Stimulated activated CD8-positive, alpha-beta memory T cell treated with anti-CD3 and anti-CD28 coated beads, Interleukin-4, amount 100 ng/mL, for 24 hours (primary cell): ENCODE results near the gene LSP1.
A peak's percentile ranks its signal among the peaks of the same experiment; 100 is the strongest.
"Not testable (repeated sequence)": the region's sequence is repeated elsewhere in the genome, so short reads cannot be mapped to it uniquely, and the experiment has no call there.

Experiments used
- DNase-seq: peaks from one replicate; pipeline ENCODE4 v3.0.0-alpha.2; 2020; ENCODE audit warnings: low read depth

Gene LSP1, protein sequence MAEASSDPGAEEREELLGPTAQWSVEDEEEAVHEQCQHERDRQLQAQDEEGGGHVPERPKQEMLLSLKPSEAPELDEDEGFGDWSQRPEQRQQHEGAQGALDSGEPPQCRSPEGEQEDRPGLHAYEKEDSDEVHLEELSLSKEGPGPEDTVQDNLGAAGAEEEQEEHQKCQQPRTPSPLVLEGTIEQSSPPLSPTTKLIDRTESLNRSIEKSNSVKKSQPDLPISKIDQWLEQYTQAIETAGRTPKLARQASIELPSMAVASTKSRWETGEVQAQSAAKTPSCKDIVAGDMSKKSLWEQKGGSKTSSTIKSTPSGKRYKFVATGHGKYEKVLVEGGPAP

DNA sequence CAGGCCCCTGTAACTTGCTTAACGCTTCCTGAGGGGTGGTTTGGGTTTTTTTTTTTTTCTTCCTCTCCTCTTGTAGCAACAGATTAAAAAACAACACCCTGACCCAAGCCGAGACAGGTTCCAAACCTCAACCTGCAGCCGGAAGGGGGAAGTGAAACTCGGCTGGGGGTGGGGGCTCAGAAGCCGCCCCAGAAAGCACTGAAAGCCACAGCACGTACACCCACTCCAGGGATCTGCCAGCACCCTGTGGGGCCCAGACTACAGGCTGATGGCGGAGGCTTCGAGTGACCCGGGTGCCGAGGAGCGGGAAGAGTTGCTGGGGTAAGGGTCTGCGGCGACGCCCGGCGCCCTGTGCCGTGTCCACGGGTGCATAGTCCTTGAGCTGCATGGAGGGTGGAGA is at the start of gene LSP1:
Gene LSP1 (plus strand): TSS at position 208 of the 400 bp plus-strand sequence. CDS start 61 bp downstream, at position 269.
- DNase-seq: peak; percentile 79

DNA sequence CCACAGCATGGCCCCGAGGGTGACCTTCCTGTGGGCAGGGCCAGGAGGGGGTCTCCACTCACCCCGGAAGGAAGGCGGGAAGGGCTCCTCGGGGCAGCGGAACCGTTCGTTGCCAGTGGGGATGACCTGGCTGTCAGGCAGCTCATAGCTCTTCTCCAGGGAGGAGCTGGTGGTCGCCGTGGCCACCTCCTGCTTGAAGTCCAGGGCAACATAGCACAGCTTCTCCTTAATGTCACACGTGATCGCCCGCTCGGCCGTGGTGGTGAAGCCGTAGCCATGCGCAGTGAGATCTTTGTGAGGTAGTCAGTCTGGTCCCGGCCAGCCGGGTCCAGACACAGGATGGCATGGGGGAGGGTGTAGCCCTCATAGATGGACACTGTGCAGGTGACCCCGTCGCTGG is 49.6 kb upstream of the LSP1 start:
- no peak for DNase-seq

DNA sequence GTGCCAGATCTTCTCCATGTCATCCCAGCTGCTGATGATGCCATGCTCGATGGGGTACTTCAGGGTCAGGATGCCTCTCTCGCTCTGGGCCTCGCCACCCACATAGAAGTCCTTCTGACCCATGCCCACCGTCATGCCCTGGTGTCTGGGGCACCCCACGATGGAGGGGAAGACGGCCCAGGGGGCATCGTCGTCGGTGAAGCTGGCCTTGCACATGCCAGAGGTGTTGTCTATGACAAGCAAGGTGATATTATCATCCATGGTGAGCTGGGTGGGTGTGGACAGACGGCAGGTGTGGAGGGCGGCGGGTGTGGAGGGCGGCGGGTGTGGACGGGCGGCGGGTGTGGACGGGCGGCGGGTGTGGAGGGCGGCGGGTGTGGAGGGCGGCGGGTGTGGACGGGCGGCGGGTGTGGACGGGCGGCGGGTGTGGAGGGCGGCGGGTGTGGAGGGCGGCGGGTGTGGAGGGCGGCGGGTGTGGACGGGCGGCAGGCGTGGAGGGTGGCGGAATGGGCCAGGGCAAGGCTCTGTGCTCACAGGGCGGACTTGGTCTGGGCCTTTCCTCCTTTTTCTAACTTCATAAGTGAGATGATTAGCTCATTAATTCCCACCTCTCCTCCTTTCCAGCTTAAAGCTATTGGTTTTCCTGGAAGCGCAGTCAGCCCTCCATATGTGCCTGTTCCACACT is 48.9 kb upstream of the LSP1 start:
- not testable (repeated sequence) for DNase-seq

DNA sequence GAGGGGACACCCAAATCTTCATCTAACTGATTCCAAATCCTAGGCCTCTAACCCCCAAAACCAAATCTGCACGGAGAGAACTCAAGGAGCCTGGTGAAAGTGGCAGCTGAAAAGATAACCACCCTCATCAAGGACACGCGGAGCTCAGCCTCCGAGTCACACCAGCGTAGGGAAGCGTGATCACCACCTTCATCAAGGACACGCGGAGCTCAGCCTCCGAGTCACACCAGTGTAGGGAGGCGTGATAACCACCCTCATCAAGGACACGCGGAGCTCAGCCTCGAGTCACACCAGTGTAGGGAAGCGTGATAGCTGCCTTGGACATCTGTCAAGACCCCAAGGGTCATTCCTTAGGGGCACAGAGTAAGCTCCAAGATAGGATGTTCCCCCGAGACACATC is 47.4 kb upstream of the LSP1 start:
- DNase-seq: no peak

DNA sequence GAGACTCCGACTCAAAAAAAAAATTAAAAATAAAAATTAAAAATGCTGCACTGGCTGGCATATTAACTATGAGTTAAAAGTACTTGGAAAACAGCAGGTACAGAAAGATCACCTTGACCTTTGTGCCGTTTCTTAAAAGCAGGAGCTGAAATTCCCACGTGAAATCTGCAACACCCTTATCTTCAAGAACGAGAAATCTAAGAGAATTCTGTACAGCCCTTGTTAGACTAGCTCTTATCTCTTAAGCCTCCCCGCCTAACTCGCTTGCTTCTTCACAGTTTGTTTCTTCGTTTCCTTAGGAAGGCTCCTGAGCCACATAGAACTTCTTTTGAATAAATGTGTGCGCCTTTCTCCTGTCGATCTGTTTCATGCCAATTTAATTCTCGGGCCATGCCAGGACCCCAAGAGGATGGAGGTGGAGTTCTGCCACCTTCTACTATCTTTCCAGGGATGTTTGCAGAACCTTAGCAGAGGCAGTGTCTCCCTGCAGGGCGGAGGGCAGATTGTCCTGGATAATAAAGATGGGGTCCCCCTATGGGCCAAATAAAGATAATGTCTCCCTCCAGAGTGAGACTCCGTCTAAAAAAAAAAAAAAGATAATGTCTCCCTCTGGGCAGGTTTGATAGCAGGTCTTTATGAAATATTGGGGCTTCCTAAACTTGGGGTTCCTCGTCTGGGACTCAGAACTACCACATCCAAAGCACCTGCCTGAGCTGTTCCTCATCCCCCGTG is 45.5 kb upstream of the LSP1 start:
- no peak for DNase-seq

DNA sequence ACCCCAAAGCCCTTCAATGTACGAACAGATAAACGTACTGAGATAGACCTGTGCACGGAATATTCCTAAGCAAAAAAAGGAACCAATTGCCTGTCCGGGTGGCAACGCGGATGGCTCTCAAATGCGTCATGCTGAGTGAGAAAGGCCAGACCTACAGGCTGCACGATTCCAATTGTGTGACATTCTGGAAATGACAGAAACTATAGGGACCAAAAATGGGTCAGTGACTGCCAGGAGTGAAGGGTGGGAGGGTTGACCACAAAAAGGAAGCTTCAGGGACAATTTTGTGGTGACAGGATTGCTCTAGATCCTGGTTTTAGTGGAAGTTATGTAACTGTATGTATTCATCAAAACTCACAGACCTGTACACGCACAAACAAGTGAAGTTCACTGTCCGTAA is 42.1 kb upstream of the LSP1 start:
- DNase-seq: no peak

DNA sequence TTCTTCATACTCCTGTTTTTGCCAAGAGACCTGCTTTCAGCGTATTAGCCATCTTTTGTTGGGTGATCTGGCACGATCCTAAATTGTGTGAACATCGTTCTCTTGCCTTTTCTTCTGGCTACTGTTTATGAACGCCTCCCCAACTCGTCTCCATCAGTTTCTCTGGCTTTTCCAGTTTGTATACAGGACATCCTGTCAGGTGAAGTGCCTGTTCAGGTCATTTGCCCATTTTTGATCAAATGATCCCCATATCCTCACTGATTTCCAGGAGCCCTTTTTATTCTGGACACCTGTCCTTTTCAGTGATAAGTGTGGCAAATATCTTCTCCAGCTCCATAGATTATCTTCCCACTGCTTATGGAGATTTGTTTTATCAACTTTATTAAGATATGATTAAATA is 40.6 kb upstream of the LSP1 start:
- no peak for DNase-seq

DNA sequence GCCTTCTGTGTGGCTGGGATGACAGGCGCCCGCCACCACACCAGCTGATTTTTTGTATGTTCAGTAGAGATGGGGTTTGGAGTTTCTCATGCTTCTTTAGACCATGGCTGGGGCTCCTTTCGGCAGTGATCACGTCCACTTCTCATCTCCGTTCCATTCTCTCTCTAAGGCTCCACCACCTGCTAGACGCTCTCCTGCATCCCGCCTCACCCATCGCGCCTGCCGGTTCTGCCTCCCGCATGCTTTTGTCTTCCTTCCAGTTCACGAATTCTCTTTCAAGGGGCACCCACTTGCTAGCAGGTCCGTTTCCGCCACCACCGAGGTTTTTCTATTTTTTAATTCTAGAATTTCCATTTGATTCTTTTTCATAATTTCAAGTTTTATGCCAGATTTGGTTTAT is 40.1 kb upstream of the LSP1 start:
- DNase-seq: no peak

DNA sequence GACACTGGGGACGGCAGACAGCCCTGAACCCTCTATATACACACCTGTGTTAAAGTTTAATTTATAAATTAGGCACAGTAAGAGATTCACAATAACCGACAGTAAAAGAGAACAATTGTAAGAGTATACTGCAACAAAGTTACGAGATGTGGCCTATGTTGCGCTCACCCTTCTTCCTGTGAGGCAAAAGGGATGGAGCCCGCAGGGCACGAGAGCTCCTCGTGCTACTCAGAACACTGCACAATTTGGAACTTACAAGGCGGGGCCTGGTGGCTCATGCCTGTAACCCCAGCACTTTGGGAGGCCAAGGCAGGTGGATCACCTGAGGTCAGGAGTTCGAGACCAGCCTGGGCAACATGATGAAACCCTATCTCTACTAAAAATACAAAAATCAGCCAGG is 39.5 kb upstream of the LSP1 start:
- DNase-seq: not testable (repeated sequence)

DNA sequence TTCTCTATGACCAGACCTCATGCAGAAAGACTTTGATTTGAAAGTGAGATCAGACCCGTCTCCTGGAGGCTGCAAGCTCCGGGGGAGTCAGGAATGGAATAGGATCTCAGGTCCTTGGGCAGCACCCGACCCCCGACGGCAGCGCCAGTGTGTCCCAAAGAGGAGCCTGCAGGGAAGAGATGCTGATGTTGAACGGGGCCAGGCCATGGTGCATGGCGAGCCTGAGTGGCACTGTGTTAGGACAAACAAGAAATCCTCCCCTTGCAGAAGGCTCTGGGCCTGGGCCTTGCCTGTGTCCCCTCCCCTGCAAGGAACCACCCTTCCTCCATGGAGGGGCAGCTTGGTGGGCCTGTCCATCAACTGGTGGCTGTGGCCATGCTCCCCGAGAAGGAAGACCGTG is 38.2 kb upstream of the LSP1 start:
- DNase-seq: no peak

DNA sequence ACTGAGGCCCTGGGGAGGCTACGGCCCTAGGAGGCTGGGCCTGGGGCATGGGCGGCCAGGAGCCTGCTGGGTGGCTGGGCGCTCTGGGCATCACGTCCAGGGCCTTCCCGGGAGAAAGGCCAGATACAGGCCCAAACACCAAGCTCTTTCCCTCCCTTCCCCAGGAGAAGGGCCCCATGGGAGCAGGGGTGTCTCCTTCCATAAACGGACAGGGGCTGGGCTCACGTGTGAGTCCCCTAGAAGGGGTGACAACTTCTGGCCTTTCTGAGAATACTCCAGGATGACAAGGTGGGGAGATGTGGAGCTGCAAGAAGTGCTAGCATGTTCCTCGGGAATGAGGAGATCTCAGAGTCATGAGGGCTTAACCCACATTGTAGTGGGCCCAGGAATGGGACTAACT is 37.6 kb upstream of the LSP1 start:
- DNase-seq: no peak

DNA sequence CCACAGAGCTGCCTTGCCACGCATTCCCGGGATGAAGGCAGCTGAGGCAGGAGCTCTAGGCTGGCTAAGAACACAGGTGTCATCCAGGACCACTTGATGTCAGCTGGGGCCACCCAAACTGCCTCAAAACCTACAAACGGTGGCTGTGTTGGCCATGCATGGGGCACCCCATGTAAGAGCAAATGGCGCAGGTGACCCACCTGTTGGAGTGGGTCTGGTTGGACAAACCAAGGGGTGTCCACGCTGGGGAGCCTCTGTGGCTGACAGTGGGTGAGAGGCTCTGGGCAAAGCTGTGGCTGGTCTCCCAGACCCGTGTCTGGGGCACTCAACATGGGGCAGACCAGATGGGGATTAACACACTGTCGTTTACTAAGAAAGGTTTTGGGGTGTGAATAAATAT is 37.1 kb upstream of the LSP1 start:
- no peak for DNase-seq

DNA sequence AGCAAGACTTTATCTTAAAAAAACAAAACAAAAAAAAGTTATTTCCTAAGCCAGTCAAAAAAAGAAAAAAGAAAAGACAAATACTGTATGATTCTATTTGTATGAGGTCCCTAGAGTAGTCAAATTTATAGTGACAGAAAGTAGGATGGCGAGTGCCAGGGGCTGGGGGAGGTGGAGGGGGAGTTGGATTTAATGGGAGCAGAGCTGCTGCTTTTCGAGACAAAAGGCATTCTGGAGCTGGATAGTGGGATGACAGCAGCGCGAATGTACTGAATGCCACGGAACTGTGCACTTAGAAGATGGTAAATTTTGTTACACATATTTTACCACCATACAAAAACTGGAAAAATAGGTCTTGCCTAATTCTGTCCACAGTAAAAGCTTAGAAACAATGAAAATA is 35.9 kb upstream of the LSP1 start:
- no peak for DNase-seq

DNA sequence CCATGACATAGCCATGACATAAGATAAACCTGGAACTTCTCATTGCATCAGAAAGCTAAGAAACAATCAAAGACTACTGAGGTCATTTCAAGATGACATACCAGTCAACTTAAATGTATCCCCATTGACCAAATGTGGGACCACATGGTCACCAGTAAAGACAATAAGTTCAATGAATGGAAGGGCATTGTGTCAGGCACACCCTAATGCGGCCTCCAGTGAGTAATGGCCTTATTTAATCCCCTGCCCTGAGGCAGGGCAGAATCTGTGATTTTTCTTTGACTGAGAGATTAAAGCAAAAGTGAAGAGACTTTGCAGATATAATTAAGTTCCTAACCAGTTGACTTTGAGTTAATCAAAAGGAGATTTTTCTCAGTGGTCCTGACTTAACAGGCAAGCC is 35.4 kb upstream of the LSP1 start:
- DNase-seq: no peak

DNA sequence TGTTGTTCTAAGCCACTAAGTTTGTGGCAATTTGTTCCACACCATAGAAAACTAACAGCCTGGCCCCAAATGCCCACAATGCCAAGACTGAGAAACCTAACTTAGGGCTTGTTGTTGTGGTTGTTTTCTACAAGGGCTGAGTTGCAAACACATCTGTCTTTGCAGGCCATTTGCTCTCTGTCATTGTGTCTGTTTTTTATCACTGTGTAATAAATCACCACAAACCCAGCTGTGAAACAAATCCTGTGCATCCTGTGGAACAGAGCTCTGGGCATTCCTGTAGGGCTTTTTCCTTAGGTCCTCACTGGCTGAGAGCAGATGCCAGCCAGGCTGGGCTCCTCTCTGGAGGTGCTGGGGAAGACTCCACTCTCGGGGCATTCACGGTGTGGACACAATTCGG is 33.8 kb upstream of the LSP1 start:
- DNase-seq: no peak

DNA sequence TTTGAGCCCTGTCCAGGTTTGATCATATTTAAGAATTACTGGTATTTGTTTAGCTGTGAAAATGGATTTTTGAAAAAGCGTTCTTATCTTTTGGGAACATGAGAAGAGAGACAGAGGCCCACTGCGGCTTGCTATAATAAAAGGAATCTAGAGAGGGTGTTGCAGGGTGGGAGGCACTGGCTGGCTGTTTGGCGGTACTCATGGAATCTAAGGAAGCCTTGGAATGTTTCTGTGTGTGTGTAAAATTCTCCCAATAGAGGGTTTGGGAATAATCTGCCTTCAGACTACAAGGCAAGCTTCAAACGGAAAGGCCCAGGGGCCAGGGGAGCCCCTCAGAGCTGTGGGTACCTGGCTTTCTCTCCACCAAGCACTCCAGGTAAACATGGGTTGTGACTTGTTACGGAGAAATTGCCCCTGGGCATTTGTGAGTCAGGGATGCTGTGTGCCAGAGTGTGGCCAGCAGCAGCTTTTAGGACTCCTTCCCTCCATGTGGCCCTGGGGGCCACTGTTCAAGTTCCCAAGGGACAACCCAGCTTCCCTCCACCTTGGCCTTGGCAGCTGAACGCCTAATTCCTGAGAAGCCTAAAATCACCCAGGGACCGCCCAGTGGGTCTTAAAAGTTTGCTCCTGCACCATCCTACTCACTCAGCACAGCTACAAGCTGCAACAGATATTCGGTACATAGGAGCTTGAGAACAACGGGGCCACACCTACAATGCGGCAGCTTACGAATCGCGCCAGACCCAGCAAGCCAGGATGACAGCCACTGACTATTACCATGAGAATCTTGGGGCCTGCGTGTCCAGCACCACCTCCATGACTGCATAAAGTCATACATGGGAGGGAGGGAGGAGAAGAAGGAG is 32.2 kb upstream of the LSP1 start:
- DNase-seq: no peak

DNA sequence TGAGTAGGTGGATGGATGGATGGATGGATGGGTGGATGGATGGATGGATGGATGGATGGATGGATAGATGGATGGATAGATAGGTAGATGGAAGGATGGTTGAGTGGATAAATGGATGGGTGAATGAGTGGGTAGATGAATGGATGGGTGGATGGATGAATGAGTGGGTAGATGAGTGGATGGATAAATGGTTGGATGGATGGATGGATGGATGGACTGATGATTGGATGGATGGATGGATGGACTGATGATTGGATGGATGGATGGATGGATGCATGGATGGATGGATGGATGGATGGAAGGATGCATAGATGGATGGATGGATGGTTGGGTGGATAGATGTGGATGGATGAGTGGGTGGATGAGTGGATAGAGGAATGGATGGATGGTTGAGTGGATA is 31.3 kb upstream of the LSP1 start:
- no peak for DNase-seq

DNA sequence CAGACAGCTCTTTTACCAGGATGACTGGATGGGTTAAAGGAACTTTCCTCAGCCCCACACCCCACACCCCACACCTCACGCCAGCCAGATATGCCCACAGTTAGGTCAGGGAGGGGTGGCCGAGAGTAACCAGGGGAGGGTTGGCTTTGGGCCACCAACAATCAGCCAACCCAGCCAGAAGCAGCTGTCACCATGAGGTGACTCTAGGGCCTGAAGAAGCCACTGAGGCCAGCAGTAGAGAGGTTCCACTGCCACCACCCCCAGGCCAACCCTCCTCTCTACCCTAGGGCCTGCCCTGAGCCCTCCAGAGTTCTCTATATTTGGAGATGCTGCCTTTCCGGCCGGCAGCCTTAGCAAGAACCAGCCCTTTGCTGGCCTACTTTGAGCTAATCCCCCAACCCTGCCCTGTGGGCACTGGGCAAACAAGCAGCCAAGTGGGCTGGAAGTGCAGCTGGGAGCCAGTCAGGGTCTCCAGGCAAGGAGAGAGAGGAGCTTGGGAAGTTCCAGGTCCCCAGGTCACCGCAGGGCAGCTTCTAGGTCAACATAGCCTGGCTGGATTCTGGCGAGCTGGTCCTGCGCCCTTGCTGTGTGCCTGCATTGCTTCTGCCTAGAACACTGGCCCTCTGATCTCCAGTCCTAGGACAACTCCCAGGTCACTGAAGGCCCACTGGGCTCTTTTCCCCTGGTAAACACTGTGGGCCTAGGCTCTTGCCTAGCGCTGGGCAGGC is 30.1 kb upstream of the LSP1 start:
- no peak for DNase-seq

DNA sequence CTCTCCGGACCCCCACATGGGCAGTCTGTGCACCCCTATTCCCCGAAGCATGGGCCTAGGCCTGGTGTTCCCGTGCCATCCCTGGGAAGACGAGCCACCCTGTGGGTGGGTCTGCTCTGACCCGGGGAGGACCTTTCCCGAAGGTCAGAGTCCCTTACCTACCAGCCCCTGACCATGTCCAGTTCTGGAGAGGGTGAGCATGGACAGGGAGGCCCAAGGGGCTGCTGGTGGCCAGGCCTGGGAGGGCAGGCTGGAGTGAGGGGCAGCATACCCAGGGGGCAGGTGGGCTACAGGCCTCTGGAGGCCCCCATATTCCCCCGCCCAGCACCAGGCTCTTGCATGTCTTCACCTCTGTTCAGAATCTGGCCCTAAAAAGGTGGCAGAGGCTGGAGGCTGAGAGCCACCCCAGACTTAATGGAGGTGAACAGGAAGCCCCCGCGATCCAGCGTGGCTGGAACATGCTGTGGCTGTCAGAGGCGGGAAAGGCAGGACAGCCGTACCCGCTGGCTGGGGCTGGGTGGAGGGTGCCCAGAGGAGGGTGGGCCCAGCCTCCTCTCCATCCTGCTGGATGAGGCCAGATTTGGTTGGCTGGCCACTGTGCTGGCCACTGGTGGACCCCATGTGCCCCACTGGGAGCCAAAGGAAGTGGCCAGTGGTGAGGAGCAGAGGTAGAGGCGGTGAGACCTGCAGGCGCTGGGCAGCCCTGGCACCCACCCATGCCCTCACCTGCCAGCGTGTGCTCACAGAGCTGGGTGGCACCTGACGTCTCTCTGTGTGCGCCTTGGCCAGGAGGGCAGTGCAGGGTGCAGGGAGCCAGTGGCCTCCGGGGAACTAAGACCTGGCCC is 29.3 kb upstream of the LSP1 start:
- no peak for DNase-seq

DNA sequence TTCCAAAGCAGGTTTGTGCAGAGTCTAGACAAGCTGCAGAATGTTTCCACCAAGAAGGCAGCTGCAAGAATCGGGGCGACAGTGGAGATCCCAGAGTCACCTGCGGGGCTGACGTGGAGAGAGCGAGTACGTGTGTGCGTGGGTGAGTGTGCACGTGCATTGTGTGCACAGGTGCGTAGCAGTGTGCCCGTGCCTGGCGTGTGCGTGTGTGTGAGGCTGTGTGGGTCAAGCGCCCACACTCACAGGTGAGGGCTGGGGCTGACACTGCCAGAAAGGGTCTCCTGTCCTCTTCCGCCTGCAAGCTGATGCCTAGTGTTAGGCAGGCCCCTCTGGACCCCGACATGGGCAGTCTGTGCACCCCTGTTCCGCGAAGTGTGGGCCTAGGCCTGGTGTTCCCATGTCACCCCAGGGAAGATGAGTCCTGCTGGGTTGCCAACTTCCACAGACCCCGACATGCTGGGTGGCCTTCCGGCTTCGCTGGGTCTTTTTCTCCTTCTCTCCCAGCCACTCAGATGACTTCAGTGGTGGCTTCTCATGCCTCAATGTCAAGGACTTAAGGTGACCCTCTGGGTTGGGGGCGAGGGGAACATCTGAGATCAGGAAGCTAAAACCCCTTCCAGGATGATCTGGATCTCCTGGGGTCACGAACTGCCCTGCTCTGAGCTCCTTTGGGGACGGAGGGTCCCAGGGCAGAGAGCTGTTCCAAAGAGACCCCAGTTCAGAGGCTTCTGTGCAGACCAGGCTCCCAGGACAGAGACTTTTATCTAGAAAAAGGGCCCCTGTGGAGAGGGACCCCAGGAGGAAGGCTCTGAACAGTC is 28.5 kb upstream of the LSP1 start:
- DNase-seq: no peak
